SJCRH30 (cell line): ENCODE measurements around the gene SENP7. TPM values are rescaled to one million over a fixed set of nuclear protein-coding genes. Genes with fewer than 3 reads are reported as not detected.
"Not testable (repeated sequence)": the region's sequence is repeated elsewhere in the genome, so short reads cannot be mapped to it uniquely, and the experiment has no call there.

Experiments
- DNase-seq, 2 experiments: peaks; one replicate each; pipeline ENCODE4 v3.0.0-alpha.2; 2015 to 2020
- H3K27ac ChIP-seq: fragments of 250-450 bp; sonication (Bioruptor Pico); 2 replicates; pipeline ENCODE4 v1.5.1; 2020; ENCODE audit warnings: mild to moderate bottlenecking, moderate library complexity
- H3K27me3 ChIP-seq: fragments of 250-450 bp; sonication (Bioruptor Pico); 2 replicates; pipeline ENCODE4 v1.5.1; 2020; ENCODE audit warnings: mild to moderate bottlenecking, moderate library complexity
- H3K36me3 ChIP-seq: fragments of 250-450 bp; sonication (Bioruptor Pico); 2 replicates; pipeline ENCODE4 v1.5.1; 2020; ENCODE audit warnings: mild to moderate bottlenecking, moderate library complexity
- H3K4me1 ChIP-seq: fragments of 250-450 bp; sonication (Bioruptor Pico); 2 replicates; pipeline ENCODE4 v1.5.1; 2020; ENCODE audit warnings: mild to moderate bottlenecking, moderate library complexity
- H3K4me3 ChIP-seq: fragments of 250-450 bp; sonication (Bioruptor Pico); 2 replicates; pipeline ENCODE4 v1.5.1; 2020; ENCODE audit warnings: mild to moderate bottlenecking, moderate library complexity
- H3K9me3 ChIP-seq: fragments of 250-450 bp; sonication (Bioruptor Pico); replicated peaks from 2 replicates; pipeline ENCODE4 v1.5.1; 2020; ENCODE audit warnings: mild to moderate bottlenecking, moderate library complexity
- total RNA-seq: library from RNA; depleted of rRNA; stranded (reverse); fragments of >200 nt; shearing (Covaris generic); gene quantifications from 2 replicates; pipeline ENCODE4 v1.2.3, GENCODE V29; 2014

The SENP7 gene
- total RNA-seq, 1 experiment from 2014 or later, result 28.3 TPM

DNA sequence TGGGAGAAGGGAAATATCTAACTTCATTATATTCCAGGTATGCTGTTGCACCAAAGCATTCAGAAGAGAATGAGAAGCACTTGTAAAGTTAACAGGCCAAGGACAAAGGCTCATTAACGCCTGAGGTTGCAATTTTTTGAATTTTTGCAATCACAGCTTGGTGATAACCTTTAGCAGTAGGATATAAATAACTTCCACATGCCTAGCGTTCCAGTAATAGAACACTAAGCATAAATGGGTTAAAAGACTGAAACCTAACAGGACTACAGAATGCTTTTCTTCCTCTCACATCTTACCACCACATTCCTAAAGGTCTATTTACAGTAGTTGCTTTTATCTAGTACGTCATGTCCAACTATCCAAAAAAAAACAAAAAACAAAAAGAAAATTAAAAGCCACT lies 135.2 kb downstream of the SENP7 start:
- Histone ChIP-seq H3K9me3 (no peaks in the 10 kb centered on the region), H3K27ac (no peak overlapping the region)
- no peak for DNase-seq

DNA sequence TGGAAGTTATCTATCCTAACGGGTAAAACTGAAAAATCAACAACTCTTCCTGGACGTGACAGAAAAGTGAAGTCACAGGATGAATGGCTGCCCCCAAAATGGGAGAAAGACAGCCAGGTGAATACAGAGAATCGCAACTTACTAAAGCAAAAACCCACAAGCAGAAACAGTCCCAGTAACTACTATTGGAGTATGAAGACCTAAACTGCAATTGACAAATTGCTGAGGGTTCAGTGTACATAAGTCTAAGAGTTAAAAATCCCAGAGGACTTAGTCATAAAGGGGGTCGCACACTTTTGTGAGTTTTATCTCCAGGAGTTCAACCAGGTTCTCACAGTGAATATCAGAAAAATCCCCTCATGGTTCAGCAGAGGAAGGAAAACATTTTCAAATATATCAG lies 135.8 kb downstream of the SENP7 start:
- H3K4me1 ChIP-seq, result 0 out of 2 replicates have a peak, but pooled peaks cover 3% of the 10 kb centered on the region
- H3K36me3 ChIP-seq, result no peaks in the 10 kb centered on the region
- H3K9me3 ChIP-seq, result no peaks in the 10 kb centered on the region
- no peaks in the 10 kb centered on the region for H3K27me3 ChIP-seq
- no peak overlapping the region for H3K4me3 ChIP-seq
- H3K27ac ChIP-seq, result no peak overlapping the region
- DNase-seq, result no peak

More for the DNA sequence above, 135.2 kb downstream of the SENP7 start:
- H3K4me3 ChIP-seq, result no peak overlapping the region
- H3K36me3 ChIP-seq, result no peaks in the 10 kb centered on the region
- H3K4me1 ChIP-seq, result 0 out of 2 replicates have a peak, but pooled peaks cover 3% of the 10 kb centered on the region
- no peaks in the 10 kb centered on the region for H3K27me3 ChIP-seq

DNA sequence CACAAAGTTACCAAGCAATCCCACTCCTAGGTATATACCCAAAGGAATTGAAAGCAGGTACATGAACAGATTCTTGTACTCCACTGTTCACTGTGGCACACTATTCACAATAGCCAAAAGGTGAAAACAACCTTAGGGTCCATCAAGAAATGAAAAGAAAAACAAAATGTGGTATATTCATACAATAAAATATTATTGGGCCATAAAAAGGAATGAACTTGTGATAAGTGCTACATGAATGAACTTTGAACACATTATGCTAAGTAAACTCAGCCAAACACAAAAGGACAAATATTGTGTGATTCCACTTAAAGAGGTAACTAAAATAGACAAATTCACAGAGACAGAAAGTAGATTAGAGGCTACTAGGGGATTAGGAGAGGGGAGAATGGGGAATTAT lies 137.4 kb downstream of the SENP7 start:
- Histone ChIP-seq H3K4me3 (no peak overlapping the region), H3K27ac (no peak overlapping the region), H3K36me3 (no peaks in the 10 kb centered on the region), H3K4me1 (no peaks in the 10 kb centered on the region), H3K27me3 (no peaks in the 10 kb centered on the region), H3K9me3 (no peaks in the 10 kb centered on the region)
- no peak for DNase-seq

DNA sequence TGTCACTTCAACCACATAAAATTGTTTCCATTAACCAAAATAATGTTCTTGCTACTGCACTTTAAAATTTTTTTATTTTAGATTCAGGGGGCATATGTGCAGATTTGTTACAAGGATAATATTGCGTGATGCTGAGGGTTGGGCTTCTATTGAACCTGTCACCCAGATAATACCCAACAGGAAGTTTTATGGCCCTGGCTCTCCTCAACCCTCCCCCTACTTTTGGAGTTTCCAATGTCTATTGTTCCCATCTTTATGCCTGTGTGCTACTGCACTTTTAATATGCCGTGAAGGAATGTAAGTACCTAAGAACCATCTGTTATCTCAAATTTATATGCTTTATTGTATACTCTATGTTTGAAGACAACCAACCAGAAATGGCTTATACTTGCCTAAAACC lies 150.6 kb downstream of the SENP7 start:
- H3K9me3 ChIP-seq, result peaks cover 11% of the 10 kb centered on the region
- no peak overlapping the region for H3K4me3 ChIP-seq

DNA sequence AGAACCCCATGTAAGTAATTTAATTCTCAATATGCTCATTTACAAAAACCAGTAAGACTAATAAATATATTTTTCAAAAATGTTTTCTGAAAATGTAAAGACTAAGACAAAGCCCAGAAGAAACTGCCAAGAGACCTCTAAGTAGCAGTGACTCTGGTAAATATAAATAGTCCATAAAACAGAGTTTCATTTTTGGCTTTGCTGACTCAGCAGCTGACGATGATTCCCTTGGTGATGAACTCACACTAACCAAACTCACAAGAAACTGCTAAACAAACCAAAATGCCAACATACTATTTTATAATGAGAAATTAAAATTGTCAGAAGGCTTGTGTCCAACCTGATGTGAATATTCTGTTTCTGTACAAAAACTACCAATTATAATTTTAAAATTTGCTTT lies 161.2 kb downstream of the SENP7 start:
- DNase-seq, result no peak
- peaks cover 8% of the 10 kb centered on the region for H3K9me3 ChIP-seq
- peaks cover 6% of the 10 kb centered on the region; the same call in 1 of the 2 replicates for H3K36me3 ChIP-seq
- H3K27ac ChIP-seq, result no peak overlapping the region
- no peaks in the 10 kb centered on the region for H3K4me1 ChIP-seq
- H3K27me3 ChIP-seq, result no peaks in the 10 kb centered on the region
- no peak overlapping the region for H3K4me3 ChIP-seq

More for the DNA sequence above, 150.6 kb downstream of the SENP7 start:
- peaks cover 15% of the 10 kb centered on the region for H3K4me1 ChIP-seq
- peak; percentile 25 to 71 for DNase-seq
- H3K27me3 ChIP-seq, result no peaks in the 10 kb centered on the region
- peaks cover 10% of the 10 kb centered on the region for H3K36me3 ChIP-seq
- peak overlapping the region; percentile 61 for H3K27ac ChIP-seq

DNA sequence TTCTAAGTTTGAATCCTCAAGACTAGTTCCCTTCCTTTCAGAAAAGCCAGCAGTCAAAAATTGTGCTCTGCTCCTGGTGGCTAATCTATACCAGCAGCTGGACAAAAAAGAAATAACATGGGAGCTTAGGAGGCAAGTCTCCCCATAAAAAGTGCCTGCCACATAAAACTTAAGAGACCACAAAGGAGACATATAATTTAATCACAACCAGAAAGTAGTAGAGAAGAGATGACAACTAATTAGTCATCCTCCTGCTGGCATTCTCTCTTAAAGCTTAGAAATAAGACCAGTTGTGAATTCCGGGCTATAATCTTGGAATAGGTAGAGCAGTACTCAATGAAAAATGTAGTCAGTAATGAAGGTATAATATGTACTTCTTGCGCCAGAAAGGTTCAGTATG lies 172.4 kb downstream of the SENP7 start:
- peaks cover 22% of the 10 kb centered on the region for H3K36me3 ChIP-seq
- H3K4me1 ChIP-seq, result no peaks in the 10 kb centered on the region
- no peak overlapping the region for H3K27ac ChIP-seq
- no peaks in the 10 kb centered on the region for H3K9me3 ChIP-seq
- H3K4me3 ChIP-seq, result no peak overlapping the region
- H3K27me3 ChIP-seq, result no peaks in the 10 kb centered on the region
- no peak for DNase-seq

DNA sequence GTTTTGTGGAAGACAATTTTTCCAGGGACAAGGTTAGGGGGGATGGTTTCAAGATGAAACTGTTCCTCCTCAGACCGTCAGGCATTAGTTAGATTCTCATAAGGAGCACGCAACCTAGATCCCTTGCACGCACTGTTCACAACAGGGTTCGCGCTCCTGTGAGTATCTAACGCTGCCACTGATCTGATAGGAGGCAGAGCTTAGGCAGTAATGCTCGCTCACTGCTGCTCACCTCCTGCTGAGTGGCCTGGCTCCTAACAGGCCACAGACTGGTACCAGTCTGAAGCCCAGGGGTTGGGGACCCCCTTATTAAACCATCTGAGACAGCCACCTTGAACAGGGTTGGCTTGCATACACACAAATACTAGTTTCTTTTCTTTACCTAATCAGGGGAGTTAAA lies 179.1 kb downstream of the SENP7 start:
- no peak for DNase-seq
- no peaks in the 10 kb centered on the region for H3K4me1 ChIP-seq
- H3K27ac ChIP-seq, result no peak overlapping the region
- H3K36me3 ChIP-seq, result peaks cover 19% of the 10 kb centered on the region
- H3K9me3 ChIP-seq, result no peaks in the 10 kb centered on the region
- H3K4me3 ChIP-seq, result no peak overlapping the region
- H3K27me3 ChIP-seq, result no peaks in the 10 kb centered on the region

DNA sequence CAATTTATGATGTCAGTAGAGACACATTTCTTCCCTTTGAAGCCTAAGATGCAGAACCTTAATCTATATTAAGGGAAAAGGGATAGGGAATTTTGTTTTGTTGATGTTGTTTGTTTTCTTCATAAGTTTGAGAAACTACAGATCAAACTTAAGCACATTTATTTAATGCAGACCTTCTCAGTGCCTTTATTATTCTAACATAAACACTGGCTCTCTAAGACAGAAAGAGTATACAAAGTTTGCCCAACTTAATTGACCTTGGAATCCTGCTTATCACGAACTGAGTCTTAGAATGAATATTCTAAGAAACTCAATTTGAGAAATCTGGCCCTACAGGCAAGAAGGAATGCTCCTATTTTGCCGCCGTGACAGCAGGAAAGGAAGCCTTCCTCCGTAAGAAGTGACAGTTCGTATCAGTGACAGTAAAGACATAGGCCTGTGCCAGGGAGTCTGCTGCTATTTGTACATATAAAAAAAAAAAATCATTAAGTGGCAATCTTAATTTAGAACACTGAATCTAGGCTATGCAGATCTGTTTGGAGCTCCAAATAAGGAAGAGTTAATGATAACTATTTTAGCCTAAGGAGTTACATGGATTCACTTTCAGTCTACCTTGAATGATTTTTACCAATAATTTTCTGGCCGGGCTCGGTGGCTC lies 183.9 kb downstream of the SENP7 start:
- no peak for DNase-seq
- no peaks in the 10 kb centered on the region for H3K27me3 ChIP-seq
- no peak overlapping the region for H3K27ac ChIP-seq
- H3K9me3 ChIP-seq, result no peaks in the 10 kb centered on the region
- peaks cover 13% of the 10 kb centered on the region; the same call in 1 of the 2 replicates for H3K36me3 ChIP-seq
- peaks cover 3% of the 10 kb centered on the region; the same call in 1 of the 2 replicates for H3K4me1 ChIP-seq
- no peak overlapping the region for H3K4me3 ChIP-seq

DNA sequence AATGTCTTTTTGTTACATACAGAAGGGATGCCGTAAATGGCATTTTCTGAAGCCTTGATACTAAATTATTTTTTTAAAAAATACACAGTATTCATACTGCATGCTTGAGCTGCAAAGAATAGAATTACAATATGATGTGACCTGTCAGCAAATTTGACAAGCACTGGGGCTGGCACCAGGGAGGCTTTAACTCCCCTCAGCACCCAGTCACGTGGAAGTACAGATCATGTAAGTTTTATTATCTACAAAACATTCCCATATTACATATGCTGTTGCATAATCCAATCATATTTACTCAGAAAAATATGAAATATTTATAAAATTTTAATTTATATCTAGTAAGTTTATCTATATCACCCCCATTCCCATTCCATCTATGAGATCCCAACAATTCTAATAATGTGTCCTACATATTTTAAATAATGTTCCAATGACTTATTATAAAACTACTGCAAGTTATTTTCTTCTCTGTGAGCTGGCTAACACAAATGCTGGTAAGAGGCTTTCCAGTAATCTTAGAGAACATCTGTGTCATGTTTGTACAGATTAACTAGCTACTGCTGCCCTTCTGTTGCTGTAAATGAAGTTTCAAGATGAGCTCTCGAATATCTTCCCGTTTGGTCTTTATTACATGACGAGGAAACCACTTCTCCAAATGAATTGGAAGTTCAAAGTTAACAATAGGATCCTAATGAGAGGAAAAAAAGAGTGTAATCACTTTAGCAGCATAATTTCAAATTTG lies 187.4 kb downstream of the SENP7 start:
- Histone ChIP-seq H3K36me3 (peaks cover 9% of the 10 kb centered on the region; the same call in 1 of the 2 replicates), H3K27ac (no peak overlapping the region), H3K4me1 (peaks cover 16% of the 10 kb centered on the region), H3K27me3 (no peaks in the 10 kb centered on the region), H3K4me3 (no peak overlapping the region), H3K9me3 (no peaks in the 10 kb centered on the region)
- peak in 1 of 2 experiments; percentile 50 for DNase-seq

DNA sequence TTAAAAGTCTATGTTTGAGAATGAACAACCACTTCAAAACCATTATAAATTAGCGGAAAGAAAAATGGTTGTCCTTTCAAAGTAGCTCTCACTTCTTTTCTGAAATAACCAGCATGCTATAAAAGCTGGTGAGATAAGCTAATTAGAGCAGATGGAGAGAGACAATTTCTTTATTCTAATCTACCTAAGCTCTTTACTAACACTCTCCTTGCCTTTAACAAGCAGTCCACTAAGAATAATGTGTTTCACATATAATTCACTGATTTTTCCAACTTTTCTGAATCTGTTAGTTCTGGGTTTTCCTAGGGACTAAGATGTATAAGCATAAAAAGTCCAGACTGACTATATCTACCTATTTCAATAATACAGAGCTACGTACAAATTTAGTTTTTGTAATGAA lies 192.5 kb downstream of the SENP7 start, which contains the start of gene IMPG2:
Gene IMPG2 (minus strand): TSS at position 101 of the 400 bp plus-strand sequence. CDS start 203 bp downstream, outside the sequence.
- Histone ChIP-seq H3K27ac (peak within 1 kb of the TSS; percentile 35), H3K4me3 (no peak within 1 kb of the TSS), H3K4me1 (peaks cover 20% of the 10 kb centered on the region), H3K27me3 (no peaks in the 10 kb centered on the region), H3K9me3 (no peaks in the 10 kb centered on the region), H3K36me3 (no peaks in the 10 kb centered on the region; the same call in 1 of the 2 replicates)
- DNase-seq, result no peak

DNA sequence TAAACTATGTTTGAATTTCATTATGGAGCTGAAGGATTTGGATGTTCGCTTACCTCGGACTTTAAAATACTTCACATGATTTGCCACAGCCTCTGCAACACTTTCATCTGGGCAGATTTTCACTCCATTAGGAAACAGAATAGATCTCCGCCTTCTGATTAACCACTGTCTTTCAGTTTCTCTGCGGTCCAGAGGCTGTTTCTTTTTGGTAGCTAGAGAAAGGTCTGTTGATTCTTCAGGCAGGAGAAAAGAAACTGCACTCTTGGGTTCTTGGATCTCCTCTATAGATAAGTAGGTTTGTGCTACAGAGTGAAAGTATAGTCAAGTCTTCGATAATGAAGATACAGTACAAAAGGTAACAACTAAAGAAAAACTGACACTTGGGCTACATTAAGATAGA lies 193.5 kb downstream of the SENP7 start:
- Histone ChIP-seq H3K4me3 (no peak overlapping the region), H3K27me3 (no peaks in the 10 kb centered on the region), H3K4me1 (peaks cover 17% of the 10 kb centered on the region), H3K27ac (no peak overlapping the region), H3K36me3 (no peaks in the 10 kb centered on the region; the same call in 1 of the 2 replicates), H3K9me3 (no peaks in the 10 kb centered on the region)
- DNase-seq, result no peak

DNA sequence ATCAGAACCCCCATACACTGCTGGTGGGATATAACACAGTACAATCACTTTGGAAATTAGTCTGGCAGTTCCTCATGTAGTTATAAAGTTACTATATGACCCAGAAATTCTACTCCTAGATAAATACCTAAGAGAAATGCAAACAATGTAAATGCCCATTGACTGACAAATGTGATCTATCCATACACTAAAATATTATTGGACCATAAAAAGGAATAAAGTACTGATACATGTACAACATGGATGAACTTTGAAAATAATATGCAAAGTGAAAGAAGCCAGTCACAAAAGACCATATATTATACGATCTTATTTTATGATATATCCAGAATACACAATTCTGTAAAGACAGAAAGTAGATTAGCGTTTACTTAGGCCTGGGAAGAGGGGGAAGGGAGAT lies 200.5 kb downstream of the SENP7 start:
- Histone ChIP-seq H3K4me3 (no peak overlapping the region), H3K27me3 (no peaks in the 10 kb centered on the region), H3K36me3 (no peaks in the 10 kb centered on the region), H3K4me1 (no peaks in the 10 kb centered on the region), H3K9me3 (peaks cover 11% of the 10 kb centered on the region; the same call in 1 of the 2 replicates), H3K27ac (no peak overlapping the region)
- DNase-seq, result no peak

DNA sequence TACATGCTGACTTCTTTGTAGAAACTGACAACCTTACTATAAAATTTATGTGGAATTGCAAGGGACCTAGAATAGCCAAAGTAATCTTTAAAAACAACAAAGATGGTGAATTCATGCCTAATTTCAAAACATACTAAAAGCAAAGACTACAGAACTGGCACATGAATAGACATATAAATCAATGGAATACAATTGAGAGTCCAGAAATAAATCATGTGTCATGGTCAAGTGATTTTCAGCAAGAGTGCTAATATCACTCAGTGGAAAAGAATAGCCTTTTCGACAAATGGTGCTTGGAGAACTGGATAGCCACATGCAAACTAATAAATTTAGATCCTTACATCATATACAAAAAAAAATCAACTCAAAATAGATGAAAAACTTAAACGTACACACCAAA lies 201.3 kb downstream of the SENP7 start:
- Histone ChIP-seq H3K27ac (no peak overlapping the region), H3K9me3 (peaks cover 11% of the 10 kb centered on the region; the same call in 1 of the 2 replicates), H3K4me1 (no peaks in the 10 kb centered on the region), H3K36me3 (no peaks in the 10 kb centered on the region), H3K27me3 (no peaks in the 10 kb centered on the region), H3K4me3 (no peak overlapping the region)
- DNase-seq, result no peak

DNA sequence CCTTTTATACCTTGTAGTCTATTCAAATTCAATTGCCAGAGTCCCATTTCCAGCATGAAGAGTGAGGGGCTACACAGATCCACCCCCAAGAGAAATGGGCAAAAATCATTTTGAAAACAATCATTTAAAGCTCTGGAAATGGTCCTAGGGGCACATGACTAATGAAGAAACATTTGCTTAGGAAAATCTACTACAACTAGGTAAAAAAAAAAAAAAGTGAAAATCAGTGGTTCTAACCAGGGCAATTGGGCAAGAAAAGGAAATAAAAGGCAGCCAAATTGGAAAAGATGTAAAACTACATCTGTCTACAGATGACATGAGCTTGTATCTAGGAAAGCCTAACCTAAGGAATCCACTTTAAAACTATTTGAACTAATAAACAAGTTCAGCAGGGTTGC lies 202.0 kb downstream of the SENP7 start:
- Histone ChIP-seq H3K9me3 (peaks cover 11% of the 10 kb centered on the region; the same call in 1 of the 2 replicates), H3K36me3 (no peaks in the 10 kb centered on the region), H3K27ac (no peak overlapping the region), H3K4me1 (no peaks in the 10 kb centered on the region), H3K27me3 (no peaks in the 10 kb centered on the region), H3K4me3 (no peak overlapping the region)
- DNase-seq, result no peak

DNA sequence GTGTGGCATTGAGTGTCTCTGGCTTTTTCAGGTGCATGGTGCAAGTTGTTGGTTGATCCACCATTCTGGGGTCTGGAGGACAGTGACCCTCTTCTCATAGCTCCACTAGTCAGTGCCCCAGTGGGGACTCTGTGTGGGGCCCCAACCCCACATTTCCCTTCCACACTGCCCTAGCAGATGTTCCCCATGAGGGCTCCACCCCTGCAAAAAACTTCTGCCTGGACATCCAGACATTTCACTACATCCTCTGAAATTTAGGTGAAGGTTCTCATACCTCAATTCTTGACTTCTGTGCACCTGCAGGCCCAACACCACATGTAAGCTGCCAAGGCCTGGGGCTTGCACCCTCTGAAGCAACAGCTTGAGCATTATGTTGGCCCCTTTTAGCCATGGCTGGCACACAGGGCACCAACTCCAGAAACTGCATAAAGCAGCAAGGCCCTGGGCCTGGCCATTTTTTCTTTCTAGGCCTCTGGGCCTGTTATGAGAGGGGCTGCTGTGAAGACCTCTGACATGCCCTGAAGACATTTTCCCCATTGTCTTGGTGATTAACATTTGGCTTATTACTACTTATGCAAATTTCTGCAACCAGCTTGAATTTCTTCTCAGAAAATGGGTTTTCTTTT lies 204.8 kb downstream of the SENP7 start:
- H3K4me3 ChIP-seq, H3K36me3 ChIP-seq, H3K27ac ChIP-seq, H3K27me3 ChIP-seq, DNase-seq, H3K4me1 ChIP-seq: not testable (repeated sequence)
- H3K9me3 ChIP-seq, result peaks cover 11% of the 10 kb centered on the region; the same call in 1 of the 2 replicates
